ENCODE data around the gene CAND2.
"Not testable (repeated sequence)": the region's sequence is repeated elsewhere in the genome, so short reads cannot be mapped to it uniquely, and the experiment has no call there.

GRCh38 chr3:12853847-12854246 lies 57.4 kb downstream of the CAND2 start:
- TF ChIP-seq CTCF (IDR thresholded peaks at IDR 0.05; ENCODE audit: low read depth, low read length, missing input control); ATF3 (IDR thresholded peaks at IDR 0.05); RAD21 (IDR thresholded peaks at IDR 0.05); REST (IDR thresholded peaks at IDR 0.05); TAF1 (conservative IDR thresholded peaks at IDR 0.05); FOXA1 (IDR thresholded peaks at IDR 0.05): not testable (repeated sequence)

Measured in liver (tissue), 3 donors.